Smooth muscle cell (in vitro differentiated cells): ENCODE results near the gene ASB11. TPM values are rescaled to one million over a fixed set of nuclear protein-coding genes. Genes with fewer than 3 reads are reported as not detected.
A peak's percentile ranks its signal among the peaks of the same experiment; 100 is the strongest.

Experiments used
- DNase-seq: peaks from one replicate; lab custom pipeline; 2025; ENCODE audit not compliant: unreplicated experiment; lab: John Stamatoyannopoulos, UW
- H2AFZ ChIP-seq: fragments of 200-600 bp; sonication (generic); 2 replicates; pipeline ENCODE4 v1.6.0; 2016; ENCODE audit warnings: antibody characterized with exemption, low read depth, mild to moderate bottlenecking
- H3F3A ChIP-seq: fragments of 200-600 bp; sonication (generic); 2 replicates; pipeline ENCODE4 v1.6.0; 2017; ENCODE audit warnings: antibody characterized with exemption, low read depth
- H3K27ac ChIP-seq: fragments of 200-600 bp; sonication (generic); 2 replicates; pipeline ENCODE4 v1.5.1; 2016; ENCODE audit warnings: low read depth, mild to moderate bottlenecking
- H3K27me3 ChIP-seq: fragments of 200-600 bp; sonication (generic); 2 replicates; pipeline ENCODE4 v1.6.1; 2016; ENCODE audit warnings: low read depth, mild to moderate bottlenecking
- H3K36me3 ChIP-seq: fragments of 200-600 bp; sonication (generic); 2 replicates; pipeline ENCODE4 v1.5.1; 2016; ENCODE audit warnings: low read depth
- H3K4me1 ChIP-seq: fragments of 200-600 bp; sonication (generic); 2 replicates; pipeline ENCODE4 v1.5.1; 2016; ENCODE audit warnings: low read depth
- H3K4me2 ChIP-seq: fragments of 200-600 bp; sonication (generic); 2 replicates; pipeline ENCODE4 v1.6.0; 2016; ENCODE audit warnings: mild to moderate bottlenecking
- H3K4me3 ChIP-seq: fragments of 200-600 bp; sonication (generic); 2 replicates; pipeline ENCODE4 v1.5.1; 2016; ENCODE audit warnings: mild to moderate bottlenecking
- H3K79me2 ChIP-seq: fragments of 200-600 bp; sonication (generic); 2 replicates; pipeline ENCODE4 v1.6.0; 2016; ENCODE audit warnings: low read depth, mild to moderate bottlenecking
- H3K9ac ChIP-seq: fragments of 200-600 bp; sonication (generic); 2 replicates; pipeline ENCODE4 v1.6.0; 2016; ENCODE audit warnings: low read depth
- H3K9me3 ChIP-seq: fragments of 200-600 bp; sonication (generic); replicated peaks from 2 replicates; pipeline ENCODE4 v1.5.1; 2016; ENCODE audit warnings: low read depth
- H4K20me1 ChIP-seq: fragments of 200-600 bp; sonication (generic); 2 replicates; pipeline ENCODE4 v1.6.0; 2016; ENCODE audit warnings: low read depth
- CTCF ChIP-seq: fragments of 200-600 bp; sonication (generic); IDR thresholded peaks from 2 replicates; pipeline ENCODE4 v1.5.1; 2017; ENCODE audit warnings: borderline replicate concordance, mild to moderate bottlenecking, antibody characterized with exemption; ENCODE audit not compliant: insufficient read depth, poor library complexity, severe bottlenecking
- WGBS: methylation state at CpG from one replicate; pipeline ENCODE4 v1.1.7; 2016; ENCODE audit warnings: low lambda C conversion rate; 5-methylcytosine and 5-hydroxymethylcytosine counted together
- polyA plus RNA-seq: library from polyadenylated mRNA; unstranded; fragments of >200 nt; fragmentation: Nextera tagmentation; extraction: Ambion mirVana; gene quantifications from 2 replicates; pipeline ENCODE4 v1.2.1, GENCODE V29; 2016
- total RNA-seq: library from RNA; depleted of rRNA; stranded (reverse); fragments of >200 nt; gene quantifications from 2 replicates; pipeline ENCODE4 v1.2.3, GENCODE V29; 2014

ASB11 gene
- total and polyA plus RNA-seq, 2 experiments from 2014 or later, result not detected

DNA sequence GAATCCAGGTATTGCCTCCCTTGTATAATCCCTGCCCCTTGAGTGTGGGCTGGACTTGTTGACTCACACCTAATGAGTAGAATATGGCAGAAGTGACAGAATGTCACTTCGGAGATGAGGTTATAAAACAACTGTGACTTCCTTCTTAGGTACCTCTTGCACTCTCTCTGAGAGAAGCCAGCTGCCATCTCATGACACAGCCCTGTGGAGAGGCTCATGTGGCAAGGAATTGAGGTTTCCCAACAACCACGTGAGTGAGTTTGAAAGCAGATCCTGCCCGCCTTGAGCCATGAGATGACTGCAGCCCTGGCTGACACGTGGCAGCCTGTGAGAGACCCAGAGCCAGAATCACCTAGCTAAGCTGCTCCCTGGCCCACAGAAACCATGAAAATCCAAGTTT is 13.5 kb downstream of the ASB11 start:
- no peaks in the 10 kb centered on the region for H3K4me1 ChIP-seq
- H3F3A ChIP-seq, result no peaks in the 10 kb centered on the region
- no peak for DNase-seq
- 45% methylated on average over 4 of the region's 4 CpGs for WGBS
- H4K20me1 ChIP-seq, result no peaks in the 10 kb centered on the region
- no peaks in the 10 kb centered on the region for H3K9me3 ChIP-seq
- no peaks in the 10 kb centered on the region for H3K79me2 ChIP-seq
- H3K4me3 ChIP-seq, result no peak overlapping the region
- no peaks in the 10 kb centered on the region for H3K27me3 ChIP-seq
- H2AFZ ChIP-seq, result no peak overlapping the region
- H3K4me2 ChIP-seq, result no peak overlapping the region
- H3K36me3 ChIP-seq, result no peaks in the 10 kb centered on the region
- no peak overlapping the region for H3K9ac ChIP-seq
- TF ChIP-seq CTCF, result no peak
- H3K27ac ChIP-seq, result no peak overlapping the region

DNA sequence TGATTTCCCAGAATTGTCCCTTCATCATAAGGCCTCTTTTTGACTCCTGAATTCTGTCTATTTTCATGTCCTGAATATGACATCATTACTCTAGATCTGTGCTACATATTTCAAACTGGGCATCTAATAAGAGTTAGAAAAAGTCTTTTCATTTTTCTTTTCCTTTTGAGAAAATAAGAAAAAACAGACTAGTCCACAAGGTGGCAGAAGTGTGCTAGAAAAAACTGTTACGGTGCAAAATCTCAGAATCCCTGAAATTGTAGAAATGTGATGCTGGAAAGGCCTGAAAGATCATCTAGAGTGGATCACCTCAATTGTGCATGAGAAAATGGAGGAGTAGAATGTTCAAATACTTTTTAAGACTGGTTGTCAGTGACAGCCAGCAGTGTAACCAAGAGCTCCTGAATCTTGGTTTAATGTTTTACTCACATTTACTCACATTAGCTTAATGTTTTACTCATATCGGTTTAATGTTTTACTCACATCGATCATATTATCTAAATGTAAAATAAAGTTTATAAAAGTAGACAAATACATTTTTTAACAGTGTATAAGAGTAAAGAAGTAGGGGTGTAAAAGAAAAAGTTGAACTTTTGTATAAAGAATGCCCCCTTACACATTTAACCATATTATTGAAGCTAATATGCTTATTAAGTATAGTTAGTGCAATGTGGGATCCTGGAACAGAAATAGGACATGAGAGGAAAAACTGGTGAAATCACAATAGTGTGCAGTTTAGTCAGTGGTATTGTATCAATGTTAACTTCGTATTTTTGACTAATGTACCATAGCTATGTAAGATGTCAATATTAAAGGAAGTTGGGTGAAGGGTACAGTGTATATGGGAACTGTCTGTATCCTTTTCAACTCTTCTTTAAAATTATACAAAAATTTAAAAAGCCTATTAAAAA is 15.2 kb downstream of the ASB11 start:
- H3K27me3 ChIP-seq, result no peaks in the 10 kb centered on the region
- WGBS, result 66% methylated on average over 4 of the region's 4 CpGs
- no peaks in the 10 kb centered on the region for H3F3A ChIP-seq
- no peaks in the 10 kb centered on the region for H3K36me3 ChIP-seq
- no peak overlapping the region for H3K4me3 ChIP-seq
- no peak overlapping the region for H3K27ac ChIP-seq
- H3K4me2 ChIP-seq, result no peak overlapping the region
- no peak overlapping the region for H2AFZ ChIP-seq
- no peaks in the 10 kb centered on the region for H3K9me3 ChIP-seq
- no peak for DNase-seq
- H3K4me1 ChIP-seq, result no peaks in the 10 kb centered on the region
- H3K9ac ChIP-seq, result no peak overlapping the region
- no peaks in the 10 kb centered on the region for H4K20me1 ChIP-seq
- peak; percentile 49 for TF ChIP-seq CTCF
- H3K79me2 ChIP-seq, result no peaks in the 10 kb centered on the region

DNA sequence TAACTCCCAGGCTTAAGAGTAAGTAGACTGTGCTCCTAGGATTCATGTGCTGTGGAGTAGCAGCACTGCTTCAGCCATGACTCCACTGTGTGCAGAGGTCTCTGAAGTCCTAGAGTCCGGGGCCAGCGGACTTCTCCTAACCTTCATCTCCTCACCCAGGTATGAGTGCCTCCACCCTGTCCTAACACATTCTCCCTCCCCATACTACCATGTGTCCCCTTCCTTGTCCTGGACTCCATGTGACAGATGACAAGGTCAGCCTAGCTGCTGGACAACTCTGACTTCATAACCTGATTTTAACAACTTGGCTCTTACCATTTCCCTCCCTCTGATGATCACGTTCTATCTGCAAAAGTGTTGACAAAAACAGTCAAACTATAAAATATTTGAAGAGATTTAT is 16.7 kb downstream of the ASB11 start:
- no peak overlapping the region for H3K4me3 ChIP-seq
- no peak overlapping the region for H3K4me2 ChIP-seq
- no peaks in the 10 kb centered on the region for H3F3A ChIP-seq
- H3K27me3 ChIP-seq, result no peaks in the 10 kb centered on the region
- H3K27ac ChIP-seq, result no peak overlapping the region
- H3K79me2 ChIP-seq, result no peaks in the 10 kb centered on the region
- no peak for DNase-seq
- H4K20me1 ChIP-seq, result no peaks in the 10 kb centered on the region
- TF ChIP-seq CTCF, result no peak
- WGBS, result 79% methylated on average over 3 of the region's 3 CpGs
- no peaks in the 10 kb centered on the region for H3K9me3 ChIP-seq
- H3K36me3 ChIP-seq, result no peaks in the 10 kb centered on the region
- H3K4me1 ChIP-seq, result no peaks in the 10 kb centered on the region
- no peak overlapping the region for H2AFZ ChIP-seq
- no peak overlapping the region for H3K9ac ChIP-seq

DNA sequence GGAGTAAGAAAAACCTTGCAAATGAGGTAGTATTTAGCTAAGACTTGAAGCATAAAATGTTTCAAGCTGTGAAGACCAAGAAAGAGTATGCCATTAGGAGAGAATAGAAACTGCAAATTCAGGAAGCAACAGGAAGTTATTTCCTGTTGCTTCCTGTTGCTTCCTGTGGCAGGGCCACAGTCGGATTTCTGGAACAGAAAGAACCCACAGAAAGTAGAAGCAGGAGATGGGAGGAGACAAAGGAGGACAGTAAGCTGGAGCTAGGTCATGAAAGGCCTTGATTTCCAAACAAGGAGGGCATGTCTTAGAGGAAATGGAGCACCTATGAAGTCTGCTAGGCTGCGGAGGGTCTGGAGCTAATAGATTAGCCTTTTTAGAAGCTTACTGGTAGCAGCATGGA is 17.2 kb downstream of the ASB11 start:
- no peak overlapping the region for H3K4me3 ChIP-seq
- no peak overlapping the region for H3K4me2 ChIP-seq
- H3K27me3 ChIP-seq, result no peaks in the 10 kb centered on the region
- no peaks in the 10 kb centered on the region for H3F3A ChIP-seq
- H3K4me1 ChIP-seq, result no peaks in the 10 kb centered on the region
- H3K9ac ChIP-seq, result no peak overlapping the region
- no peaks in the 10 kb centered on the region for H3K79me2 ChIP-seq
- no peaks in the 10 kb centered on the region for H3K36me3 ChIP-seq
- no peaks in the 10 kb centered on the region for H4K20me1 ChIP-seq
- no peak overlapping the region for H3K27ac ChIP-seq
- no peak for DNase-seq
- TF ChIP-seq CTCF, result no peak
- H3K9me3 ChIP-seq, result no peaks in the 10 kb centered on the region
- H2AFZ ChIP-seq, result peak overlapping the region; percentile 24
- WGBS, result 71% methylated on average over 2 of the region's 2 CpGs
